H9 (cell line): ENCODE measurements around the gene KCNS3. TPM values are rescaled to one million over a fixed set of nuclear protein-coding genes. Genes with fewer than 3 reads are reported as not detected.

Experiments
- DNase-seq: peaks from one replicate; pipeline ENCODE4 v3.0.0-alpha.2; 2017
- H2AFZ ChIP-seq: one replicate; pipeline ENCODE4 v1.6.1; 2013; ENCODE audit warnings: mild to moderate bottlenecking, low read length, control low read depth, moderate library complexity
- H2AK5ac ChIP-seq: 2 replicates; pipeline ENCODE4 v1.6.1; 2013; ENCODE audit warnings: low read length, control low read depth, mixed read lengths; ENCODE audit not compliant: insufficient read length
- H2BK120ac ChIP-seq: one replicate; pipeline ENCODE4 v1.6.1; 2013; ENCODE audit warnings: low read depth, mild to moderate bottlenecking, low read length, control low read depth, inconsistent platforms; ENCODE audit not compliant: poor library complexity, severe bottlenecking
- H2BK12ac ChIP-seq: 2 replicates; pipeline ENCODE4 v1.6.1; 2013; ENCODE audit warnings: low read length, control low read depth, mixed read lengths, low read depth; ENCODE audit not compliant: insufficient read length
- H2BK15ac ChIP-seq: 2 replicates; pipeline ENCODE4 v1.6.1; 2013; ENCODE audit warnings: low read depth, low read length, control low read depth
- H2BK20ac ChIP-seq: one replicate; pipeline ENCODE4 v1.6.1; 2013; ENCODE audit warnings: low read depth, mild to moderate bottlenecking, low read length, control low read depth, inconsistent platforms; ENCODE audit not compliant: poor library complexity, severe bottlenecking
- H2BK5ac ChIP-seq: 2 replicates; pipeline ENCODE4 v1.6.1; 2013; ENCODE audit warnings: low read length, control low read depth, mixed read lengths; ENCODE audit not compliant: insufficient read length
- H3K14ac ChIP-seq: 2 replicates; pipeline ENCODE4 v1.6.1; 2013; ENCODE audit warnings: low read length, control low read depth; ENCODE audit not compliant: insufficient read depth
- H3K18ac ChIP-seq: 2 replicates; pipeline ENCODE4 v1.6.1; 2013; ENCODE audit warnings: low read depth, mild to moderate bottlenecking, mixed read lengths, low read length, control low read depth; ENCODE audit not compliant: insufficient read length
- H3K23ac ChIP-seq: 2 replicates; pipeline ENCODE4 v1.6.1; 2013; ENCODE audit warnings: low read length, control low read depth, mixed read lengths, low read depth; ENCODE audit not compliant: insufficient read length
- H3K23me2 ChIP-seq: 2 replicates; pipeline ENCODE4 v1.6.1; 2013; ENCODE audit warnings: low read depth, mild to moderate bottlenecking, mixed read lengths, low read length, control low read depth; ENCODE audit not compliant: insufficient read length, poor library complexity, severe bottlenecking
- H3K27ac ChIP-seq: 2 replicates; pipeline ENCODE4 v1.5.1; 2013; ENCODE audit warnings: low read length, control low read depth, mixed read lengths, low read depth; ENCODE audit not compliant: insufficient read length
- H3K27me3 ChIP-seq: 2 replicates; pipeline ENCODE4 v1.6.1; 2013; ENCODE audit warnings: low read length, control low read depth, inconsistent platforms; ENCODE audit not compliant: insufficient read depth
- H3K4ac ChIP-seq: 2 replicates; pipeline ENCODE4 v1.6.1; 2013; ENCODE audit warnings: low read depth, mild to moderate bottlenecking, control low read depth, inconsistent platforms, low read length, moderate library complexity
- H3K4me1 ChIP-seq: 2 replicates; pipeline ENCODE4 v1.6.1; 2013; ENCODE audit warnings: low read length, control low read depth, inconsistent platforms; ENCODE audit not compliant: insufficient read depth
- H3K4me2 ChIP-seq: 2 replicates; pipeline ENCODE4 v1.6.1; 2013; ENCODE audit warnings: low read length, control low read depth, mixed read lengths; ENCODE audit not compliant: insufficient read length, insufficient read depth
- H3K56ac ChIP-seq: 2 replicates; pipeline ENCODE4 v1.6.1; 2013; ENCODE audit warnings: low read depth, mild to moderate bottlenecking, mixed read lengths, low read length, control low read depth; ENCODE audit not compliant: insufficient read length
- H3K79me1 ChIP-seq: 2 replicates; pipeline ENCODE4 v1.6.1; 2013; ENCODE audit warnings: low read depth, mild to moderate bottlenecking, moderate library complexity, low read length, control low read depth, inconsistent platforms; ENCODE audit not compliant: insufficient read depth, poor library complexity, severe bottlenecking
- H3K79me2 ChIP-seq: 2 replicates; pipeline ENCODE4 v1.6.1; 2013; ENCODE audit warnings: low read length, control low read depth, inconsistent platforms; ENCODE audit not compliant: insufficient read depth
- H3K9ac ChIP-seq: 2 replicates; pipeline ENCODE4 v1.6.1; 2013; ENCODE audit warnings: low read length, control low read depth, mixed read lengths; ENCODE audit not compliant: insufficient read length; ENCODE audit errors: extremely low read depth
- H3K9me3 ChIP-seq: one replicate; pipeline ENCODE4 v1.6.1; 2013; ENCODE audit warnings: low read depth, low read length, inconsistent platforms; ENCODE audit not compliant: control insufficient read depth
- H3T11ph ChIP-seq: one replicate; pipeline ENCODE4 v1.6.1; 2013; ENCODE audit warnings: mild to moderate bottlenecking, low read length, control low read depth, inconsistent platforms
- H4K20me1 ChIP-seq: one replicate; pipeline ENCODE4 v1.6.1; 2013; ENCODE audit not compliant: control insufficient read depth, insufficient read length, insufficient read depth
- H4K5ac ChIP-seq: 2 replicates; pipeline ENCODE4 v1.6.1; 2013; ENCODE audit warnings: low read depth, mild to moderate bottlenecking, mixed read lengths, low read length, control low read depth; ENCODE audit not compliant: insufficient read length
- H4K8ac ChIP-seq: replicated peaks from 2 replicates; pipeline ENCODE4 v1.6.1; 2013; ENCODE audit warnings: low read length, control low read depth, mixed read lengths, low read depth; ENCODE audit not compliant: insufficient read length
- H4K91ac ChIP-seq: 2 replicates; pipeline ENCODE4 v1.6.1; 2013; ENCODE audit warnings: low read depth, mild to moderate bottlenecking, moderate library complexity, mixed read lengths, low read length, control low read depth; ENCODE audit not compliant: insufficient read length
- H3K27ac Mint-ChIP-seq, 3 experiments: 2 replicates in 2 of 3; 3 replicates in 1 of 3; pipeline ENCODE4 v1.8.0; 2020 to 2021; ENCODE audit warnings: mixed read lengths in 3 of 3, mild to moderate bottlenecking in 1 of 3, moderate library complexity in 1 of 3
- H3K27me3 Mint-ChIP-seq: 2 replicates; pipeline ENCODE4 v1.8.0; 2021; ENCODE audit warnings: low read depth, mild to moderate bottlenecking, moderate library complexity, mixed read lengths
- H3K36me3 Mint-ChIP-seq, 3 experiments: 2 replicates in 2 of 3; 3 replicates in 1 of 3; pipeline ENCODE4 v1.8.0; 2020 to 2021; ENCODE audit warnings: low read depth in 3 of 3, mixed read lengths in 3 of 3; ENCODE audit not compliant: insufficient read depth in 1 of 3
- H3K4me1 Mint-ChIP-seq, 2 experiments: 2 replicates each; pipeline ENCODE4 v1.8.0; 2020; ENCODE audit warnings: mixed read lengths in 2 of 2
- H3K4me3 Mint-ChIP-seq, 2 experiments: 2 replicates in 1 of 2; 3 replicates in 1 of 2; pipeline ENCODE4 v1.8.0; 2020 to 2021; ENCODE audit warnings: mild to moderate bottlenecking in 2 of 2, mixed read lengths in 2 of 2, moderate library complexity in 1 of 2
- H3K9me3 Mint-ChIP-seq, 2 experiments: 2 replicates in 1 of 2; 3 replicates in 1 of 2; pipeline ENCODE4 v1.8.0; 2020; ENCODE audit warnings: mild to moderate bottlenecking in 2 of 2, mixed read lengths in 2 of 2, moderate library complexity in 1 of 2
- CTCF ChIP-seq: fragments of 200-600 bp; sonication (generic); conservative IDR thresholded peaks from 3 replicates; pipeline ENCODE4 v1.8.0; 2021; ENCODE audit warnings: antibody characterized with exemption, mild to moderate bottlenecking
- WGBS: extraction: QIAGEN DNeasy Blood & Tissue Kit; methylation state at CpG from one replicate; pipeline ENCODE4 v1.1.7; 2013; ENCODE audit warnings: missing lambda C conversion rate, low lambda C conversion rate, mixed read lengths; ENCODE audit not compliant: insufficient read length; ENCODE audit errors: extremely low coverage; 5-methylcytosine and 5-hydroxymethylcytosine counted together
- total RNA-seq: library from RNA; stranded (reverse); gene quantifications from 2 replicates; pipeline ENCODE4 v1.2.1, GENCODE V29; 2021

Gene KCNS3
- total RNA-seq, 1 experiment from 2014 or later, result 8.0 TPM

DNA sequence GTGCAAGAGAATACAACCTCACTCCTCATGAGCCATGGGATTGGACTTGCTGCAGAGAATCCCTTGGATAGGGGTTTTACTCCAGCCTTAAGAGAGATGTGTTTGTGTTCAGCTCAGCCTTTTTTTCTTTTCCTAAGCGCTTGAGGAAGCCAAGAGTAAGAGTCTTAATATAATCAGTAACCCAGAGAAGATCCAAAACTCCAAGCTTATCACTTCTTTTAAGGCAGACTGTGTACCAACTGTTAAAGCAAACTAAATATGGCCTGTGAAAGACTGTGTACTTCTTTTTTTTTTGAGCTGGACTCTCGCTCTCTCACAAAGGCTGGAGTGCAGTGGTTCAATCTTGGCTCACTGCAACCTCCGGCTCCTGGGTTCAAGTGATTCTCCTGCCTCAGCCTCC is 31.8 kb upstream of the KCNS3 start:
- no peaks in the 10 kb centered on the region for H3K4me1 ChIP-seq
- no peak overlapping the region for H2AK5ac ChIP-seq
- DNase-seq, result no peak
- H3K79me1 ChIP-seq, result no peaks in the 10 kb centered on the region
- Mint-ChIP-seq H3K36me3 (no peaks in the 10 kb centered on the region), H3K4me1 (peaks cover 2 to 3% of the 10 kb centered on the region in 2 experiments; a peak in 2 of 4 replicates), H3K27me3 (peaks cover 2% of the 10 kb centered on the region; the same call in 1 of the 2 replicates), H3K4me3 (no peak overlapping the region), H3K9me3 (no peaks in the 10 kb centered on the region), H3K27ac (no peak overlapping the region)
- H2BK20ac ChIP-seq, result no peak overlapping the region
- H3K9ac ChIP-seq, result no peak overlapping the region
- WGBS, result no CpG with 5 or more reads among the region's 3 CpGs
- no peak overlapping the region for H2BK5ac ChIP-seq
- no peaks in the 10 kb centered on the region for H3K79me2 ChIP-seq
- H2BK12ac ChIP-seq, result no peak overlapping the region
- no peaks in the 10 kb centered on the region for H4K20me1 ChIP-seq
- H3K27me3 ChIP-seq, result no peaks in the 10 kb centered on the region
- no peaks in the 10 kb centered on the region for H3K9me3 ChIP-seq
- no peak overlapping the region for H4K91ac ChIP-seq
- no peak overlapping the region for H3K18ac ChIP-seq
- H3K4me2 ChIP-seq, result no peak overlapping the region
- no peak overlapping the region for H3K4ac ChIP-seq
- no peak overlapping the region for H3K56ac ChIP-seq
- H2BK15ac ChIP-seq, result no peak overlapping the region
- H4K8ac ChIP-seq, result no peak overlapping the region
- H4K5ac ChIP-seq, result no peak overlapping the region
- no peak for TF ChIP-seq CTCF
- no peaks in the 10 kb centered on the region for H3K23me2 ChIP-seq
- H2AFZ ChIP-seq, result no peak overlapping the region
- H2BK120ac ChIP-seq, result no peak overlapping the region
- H3K23ac ChIP-seq, result no peak overlapping the region
- no peak overlapping the region for H3K14ac ChIP-seq
- no peak overlapping the region for H3T11ph ChIP-seq
- no peak overlapping the region for H3K27ac ChIP-seq
